Measurements from ENCODE around the gene ZBTB46.

GRCh38 chr20:63748070-63748933 is 82.8 kb downstream of the ZBTB46 start:
- no peak for TF ChIP-seq POLR2AphosphoS5 (IDR thresholded peaks at IDR 0.05)
- TF ChIP-seq CTCF (IDR thresholded peaks at IDR 0.05), result no peak
